8988T (cell line): ENCODE results near the gene TOPBP1.
"Not testable (repeated sequence)": the region's sequence is repeated elsewhere in the genome, so short reads cannot be mapped to it uniquely, and the experiment has no call there.

Experiments used
- DNase-seq: peaks from one replicate; pipeline ENCODE4 v3.0.0; 2011

Gene TOPBP1

DNA sequence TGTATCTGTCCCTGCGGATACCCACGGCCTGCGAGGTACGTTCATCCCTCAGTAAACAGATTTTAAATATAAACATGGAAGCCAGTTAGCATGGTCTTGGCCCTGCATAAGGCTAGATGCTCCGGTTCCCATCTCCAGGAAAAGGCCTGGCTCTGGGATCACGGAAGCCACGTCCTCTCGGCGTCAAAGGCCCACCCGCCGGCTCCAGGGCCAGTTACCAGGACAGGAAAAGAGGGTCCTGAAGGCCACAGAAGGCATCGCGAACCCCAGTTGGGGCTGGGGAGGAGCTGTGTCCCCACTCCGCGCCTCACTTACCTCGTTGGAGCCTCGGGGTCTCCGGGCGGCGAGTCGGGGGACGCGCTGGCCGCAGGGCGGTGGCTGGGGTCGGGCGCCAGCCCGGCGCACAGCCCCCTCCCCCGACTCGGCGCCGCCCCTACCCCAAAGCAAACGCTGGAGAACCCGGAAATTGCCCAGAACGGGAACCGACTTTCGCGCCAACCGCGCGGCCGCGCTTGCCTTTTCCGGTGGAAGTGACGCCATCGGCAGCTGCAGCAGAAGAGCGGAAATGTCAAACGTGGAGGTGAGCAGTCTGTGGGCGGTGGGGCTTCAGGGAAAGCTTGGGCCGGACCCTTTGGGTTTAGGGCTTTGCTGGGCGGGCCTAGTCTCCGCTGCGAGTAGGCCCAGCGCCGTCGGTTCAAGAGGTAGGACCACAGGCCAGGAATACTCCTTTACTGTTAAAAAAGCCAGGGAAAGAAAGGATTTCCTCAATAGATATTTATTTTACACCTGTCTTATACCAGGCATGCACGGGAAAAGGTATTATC is at the start of gene TOPBP1:
TOPBP1 (minus strand) TSS at position 488 of the 824 bp plus-strand sequence. CDS start 814 bp downstream, outside the sequence.
- DNase-seq = peak; percentile 64

DNA sequence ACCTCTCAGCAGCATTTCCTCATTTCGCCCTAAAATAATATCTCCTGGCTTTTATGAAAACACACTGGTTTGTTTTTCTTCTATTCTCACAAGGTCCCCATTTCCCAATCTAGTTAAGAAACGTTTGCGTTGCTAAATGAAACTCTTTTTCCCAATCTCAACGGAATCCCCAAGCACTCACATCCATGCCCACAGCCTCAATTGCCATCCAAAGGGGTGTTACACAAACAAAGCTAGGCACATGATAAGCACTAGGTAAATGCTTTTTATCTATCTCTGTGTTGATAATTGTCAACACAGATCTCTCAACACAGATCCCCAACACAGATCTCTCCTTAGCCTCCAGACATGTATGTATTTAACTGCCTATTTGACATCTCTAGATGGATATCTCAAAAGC is 49.3 kb upstream of the TOPBP1 start:
- no peak for DNase-seq

DNA sequence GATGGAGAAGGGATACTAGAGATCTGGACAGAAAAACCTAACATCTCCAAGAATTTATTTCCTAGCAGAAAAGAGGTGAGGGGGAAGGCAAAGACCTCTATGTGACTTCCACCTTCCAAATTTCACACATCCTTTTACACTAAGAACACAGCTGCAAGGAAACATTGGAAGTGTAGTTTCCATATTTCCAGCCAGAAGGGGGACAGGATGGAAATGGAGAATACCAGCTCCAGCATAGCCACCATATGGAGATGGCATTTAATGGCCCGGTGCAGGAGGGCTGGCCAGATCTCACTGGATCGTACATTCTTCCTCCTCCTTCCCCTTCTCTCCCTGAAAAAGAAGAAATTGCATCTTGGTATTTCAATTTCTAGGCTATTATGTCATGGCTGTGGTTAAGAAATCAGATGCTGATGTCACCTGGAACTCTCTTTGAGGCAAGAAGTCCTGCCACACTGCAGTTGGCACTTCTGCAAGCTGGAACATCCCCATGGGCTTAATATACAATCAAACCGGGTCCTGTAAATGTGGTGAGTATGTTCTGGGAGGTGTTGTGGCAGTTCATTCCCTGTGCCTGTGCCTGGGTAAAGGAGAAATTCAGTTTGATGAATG is 47.5 kb upstream of the TOPBP1 start:
- DNase-seq = no peak

DNA sequence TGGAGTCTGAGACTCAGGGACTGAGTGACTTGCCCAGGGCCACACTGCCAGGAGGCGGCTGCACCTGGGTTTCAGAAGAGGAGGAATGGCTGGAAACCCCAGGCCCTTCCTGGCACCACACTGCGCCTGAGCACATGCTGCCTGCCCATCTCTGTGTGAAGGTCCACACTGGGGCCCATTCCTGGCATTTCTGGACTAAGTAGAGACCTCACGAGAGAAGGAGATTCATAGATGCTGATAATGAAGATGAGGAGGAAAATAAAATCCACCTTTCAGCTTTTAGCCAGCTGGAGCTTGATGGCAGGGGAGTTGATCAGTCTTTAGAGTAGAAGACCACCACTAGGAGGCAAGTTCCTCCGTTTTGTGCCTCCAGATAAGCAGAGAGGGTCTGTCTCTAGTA is 44.3 kb upstream of the TOPBP1 start:
- no peak for DNase-seq

DNA sequence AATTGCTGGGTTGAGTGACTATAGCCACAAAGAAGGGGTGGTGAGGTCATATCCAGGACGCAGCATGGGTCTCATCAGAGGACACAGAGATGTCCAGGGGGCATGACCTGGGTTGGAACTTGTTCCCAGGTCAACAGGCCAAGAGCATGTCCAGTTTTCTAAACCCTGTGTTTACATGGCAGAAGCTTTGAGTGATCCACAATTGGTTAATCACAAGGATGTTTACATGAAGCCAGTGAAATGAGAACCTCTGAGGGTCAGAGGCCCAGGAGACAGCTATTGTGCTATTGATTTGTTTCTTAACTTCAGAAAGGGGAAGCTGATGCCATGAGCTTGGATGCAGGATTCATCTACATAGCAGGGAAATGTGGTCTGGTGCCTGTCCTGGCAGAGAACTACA is 42.2 kb upstream of the TOPBP1 start:
- DNase-seq = no peak

DNA sequence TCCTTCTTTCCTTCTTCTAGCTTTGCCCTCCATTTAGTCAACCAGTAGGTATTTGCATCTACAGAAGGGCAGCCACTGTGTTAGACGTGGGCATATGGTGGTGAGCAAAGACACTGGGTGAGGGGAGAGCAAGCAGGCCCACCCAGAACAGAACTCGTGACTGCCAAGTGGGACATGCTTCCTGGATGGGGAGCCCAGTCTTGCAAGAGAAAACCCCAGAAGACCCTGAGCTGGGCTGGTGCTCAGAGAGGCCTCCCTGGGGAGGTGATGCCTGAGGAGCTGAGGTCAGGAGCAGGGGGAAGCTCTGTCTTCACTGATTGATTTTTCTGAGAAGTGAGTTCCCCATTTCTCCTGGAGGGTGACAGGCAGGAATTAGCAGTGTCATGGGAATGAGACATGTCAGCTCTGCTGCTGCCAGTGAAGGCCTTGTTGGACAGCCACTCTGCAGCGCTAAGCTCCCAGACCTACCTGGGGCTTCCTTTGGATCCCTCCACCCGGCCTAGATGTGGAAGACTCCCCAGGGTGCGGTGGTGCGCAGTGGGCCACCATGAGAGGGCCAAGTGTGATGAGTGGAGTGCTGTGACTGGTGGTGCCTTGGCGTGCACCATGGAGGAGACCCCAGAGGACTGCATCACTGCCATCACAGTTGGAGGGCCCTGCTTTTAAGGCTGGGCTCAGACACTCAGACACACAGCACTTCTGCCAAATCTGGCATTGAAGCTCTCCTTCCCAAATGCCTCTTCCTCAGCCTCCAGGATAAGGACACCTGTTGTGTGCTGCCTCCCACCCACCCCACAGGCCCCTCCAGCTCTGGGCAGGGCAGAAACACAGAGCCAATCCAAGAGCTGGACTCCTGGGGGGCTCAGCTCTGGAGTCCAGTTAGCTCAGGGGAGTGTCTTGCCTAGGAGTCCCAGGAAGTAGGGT is 40.0 kb upstream of the TOPBP1 start:
- no peak for DNase-seq

DNA sequence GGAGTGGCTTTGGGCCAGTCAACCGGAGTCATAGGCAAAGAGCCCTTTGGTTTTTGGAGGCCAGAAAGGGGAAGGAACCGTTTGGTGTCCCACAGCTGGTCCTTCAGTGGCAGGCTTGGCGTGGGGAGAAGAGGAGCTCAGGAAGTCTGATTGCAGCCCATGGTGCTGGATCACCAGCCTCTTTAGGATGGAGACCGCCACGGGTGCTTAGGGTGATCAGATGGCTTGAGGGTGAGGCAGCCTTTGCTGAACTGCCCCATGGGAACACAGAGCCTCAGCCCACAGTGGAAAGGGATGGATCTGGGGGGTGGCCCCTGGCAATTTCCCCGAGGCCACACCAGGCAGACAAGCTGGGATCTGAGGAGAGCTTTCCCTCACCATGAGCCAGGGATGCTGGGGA is 38.6 kb upstream of the TOPBP1 start:
- no peak for DNase-seq

DNA sequence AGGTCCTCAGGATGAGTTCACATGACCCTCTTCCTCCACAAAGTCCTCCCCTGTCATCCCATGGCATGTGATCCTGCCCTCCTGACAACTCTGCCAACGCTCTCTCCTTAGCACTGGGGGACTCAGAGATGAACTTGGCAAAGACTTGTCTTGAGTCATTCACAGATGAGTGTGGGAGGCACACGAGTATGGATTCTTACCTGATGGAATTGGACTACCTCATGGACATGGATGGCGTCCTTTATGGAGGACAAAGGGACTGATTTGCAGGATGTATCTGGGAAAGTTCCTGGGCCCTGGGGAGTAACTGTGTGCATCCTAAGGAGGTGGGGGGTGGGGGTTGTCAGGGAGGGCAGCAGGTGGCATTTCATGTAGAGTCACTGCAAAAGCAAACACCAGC is 38.2 kb upstream of the TOPBP1 start:
- DNase-seq = no peak

DNA sequence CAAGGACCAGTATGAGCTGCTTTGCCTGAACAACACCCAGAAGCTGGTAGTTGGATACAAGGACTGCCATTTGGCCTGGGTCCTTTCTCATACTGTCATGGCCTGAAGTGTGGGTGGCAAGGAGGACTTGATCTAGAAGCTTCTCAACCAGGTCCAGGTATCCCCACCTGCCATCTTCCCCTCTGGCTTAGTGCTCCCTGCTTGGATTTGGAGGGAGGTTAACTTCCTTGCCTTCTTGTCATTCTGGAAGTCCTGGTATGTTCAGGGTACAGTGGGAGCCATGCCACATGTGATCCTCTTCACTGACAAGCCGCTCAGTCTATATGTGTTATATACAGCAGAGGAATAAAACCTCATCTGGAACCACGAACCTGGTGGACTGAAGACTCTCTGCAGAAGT is 37.7 kb upstream of the TOPBP1 start:
- DNase-seq = no peak

DNA sequence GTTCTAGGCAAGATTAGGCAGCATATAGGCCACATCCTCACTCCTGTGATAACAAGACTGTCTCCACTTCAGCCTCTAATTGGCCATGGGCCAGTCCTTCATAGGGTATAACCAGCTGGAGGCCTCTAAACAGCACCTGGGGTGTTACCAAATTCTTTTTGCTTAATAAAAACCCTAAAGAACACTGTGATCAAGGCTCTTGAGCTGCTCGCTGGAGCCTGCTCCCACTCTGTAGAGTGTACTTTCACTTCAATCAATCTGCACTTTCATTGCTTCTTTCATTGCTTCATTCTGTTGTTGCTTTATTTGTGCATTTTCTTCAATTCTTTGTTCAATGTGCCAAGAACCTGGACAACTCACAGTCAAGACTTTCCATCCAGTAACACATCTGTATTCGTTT is 36.2 kb upstream of the TOPBP1 start:
- no peak for DNase-seq

DNA sequence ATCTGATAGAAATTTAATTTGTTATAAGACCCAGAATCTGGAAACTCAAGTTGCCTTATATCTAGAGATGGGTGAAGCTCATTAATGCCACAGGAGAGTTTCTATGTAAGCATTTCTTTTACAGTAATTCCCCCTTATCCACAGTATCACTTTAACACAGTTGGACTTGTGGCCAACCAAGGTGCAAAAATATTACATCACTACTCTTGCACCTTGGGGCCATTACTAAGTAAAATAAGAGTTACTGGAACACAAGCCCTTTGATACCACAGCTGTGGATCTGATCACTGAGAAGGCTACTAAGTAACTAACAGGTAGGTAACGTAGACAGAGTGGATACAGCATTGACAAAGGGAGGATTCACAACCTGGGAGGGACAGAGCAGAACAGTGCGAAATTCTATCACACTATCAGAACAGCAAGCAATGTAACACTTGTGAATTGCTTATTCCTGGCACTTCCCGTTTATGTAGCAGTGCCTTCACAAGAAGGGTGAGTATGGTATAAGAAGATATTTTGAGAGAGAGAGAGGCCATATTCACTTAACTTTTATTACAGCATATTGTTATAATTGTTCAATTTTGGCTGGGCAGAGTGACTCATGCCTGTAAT is 33.9 kb upstream of the TOPBP1 start:
- no peak for DNase-seq

DNA sequence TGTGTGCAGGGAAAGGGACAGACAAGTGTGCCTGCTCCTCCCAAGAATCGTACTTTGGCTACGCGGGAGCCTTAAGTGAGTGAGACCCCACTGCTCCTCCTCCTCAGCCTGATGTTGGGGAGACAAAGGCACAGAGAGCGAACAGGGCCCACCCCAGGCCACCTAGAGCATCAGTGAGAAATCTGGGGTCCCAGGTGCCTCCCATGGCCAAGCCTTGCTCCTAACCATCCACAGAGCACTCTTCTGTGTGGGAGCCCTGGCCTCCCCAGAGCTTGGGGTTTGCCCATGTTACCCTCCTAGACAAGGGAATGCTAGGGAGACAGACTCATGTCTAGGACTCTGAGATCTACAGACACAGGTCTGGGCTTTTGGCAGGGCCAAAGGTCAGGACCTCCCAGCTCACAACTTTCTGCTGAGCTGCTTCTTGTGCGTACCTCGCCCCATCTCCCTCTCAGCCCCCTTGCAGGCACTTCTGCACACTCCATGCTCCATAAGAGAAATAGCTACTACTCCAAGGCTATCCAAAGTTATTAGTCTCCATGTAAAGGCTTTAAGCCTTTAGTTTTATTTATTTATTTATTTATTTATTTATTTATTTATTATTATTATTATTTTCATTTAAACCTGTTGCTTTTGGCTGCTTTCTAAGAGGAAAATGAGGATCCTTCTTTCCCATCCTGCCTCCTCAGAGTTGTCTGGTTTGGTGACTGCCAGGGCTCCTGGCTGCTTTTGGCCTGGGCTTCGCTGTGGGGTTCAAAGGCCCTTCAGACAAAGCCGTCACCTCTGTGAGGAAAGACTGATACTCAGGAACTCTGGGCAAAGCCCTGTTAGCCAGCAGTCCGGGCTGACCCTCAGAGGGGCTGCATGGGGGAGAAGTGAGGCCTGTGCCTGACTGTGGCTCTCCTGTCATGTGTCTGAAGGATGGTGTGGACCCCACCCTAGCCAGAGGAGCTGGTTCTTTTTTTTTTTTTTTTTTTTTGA is 32.8 kb upstream of the TOPBP1 start:
- no peak for DNase-seq

DNA sequence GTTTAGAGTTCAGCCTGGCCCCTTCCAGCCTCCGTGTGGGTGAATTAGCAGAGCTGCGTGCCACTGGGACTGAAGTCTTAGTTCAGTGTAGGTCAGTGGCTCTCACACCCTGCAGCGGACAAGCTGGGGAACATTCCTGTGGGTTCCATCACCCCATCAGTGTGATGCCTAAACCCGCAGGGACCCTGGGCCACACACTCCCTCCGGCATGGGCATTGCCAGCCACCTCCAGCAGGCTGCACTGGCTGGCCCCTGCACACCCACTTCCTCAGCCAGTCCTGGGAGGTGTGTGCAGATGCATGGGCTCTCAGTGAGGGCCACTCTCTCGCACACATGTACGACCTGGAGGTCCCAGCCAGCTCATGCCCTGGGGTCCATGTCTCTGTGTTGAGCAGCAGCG is 32.1 kb upstream of the TOPBP1 start:
- no peak for DNase-seq

DNA sequence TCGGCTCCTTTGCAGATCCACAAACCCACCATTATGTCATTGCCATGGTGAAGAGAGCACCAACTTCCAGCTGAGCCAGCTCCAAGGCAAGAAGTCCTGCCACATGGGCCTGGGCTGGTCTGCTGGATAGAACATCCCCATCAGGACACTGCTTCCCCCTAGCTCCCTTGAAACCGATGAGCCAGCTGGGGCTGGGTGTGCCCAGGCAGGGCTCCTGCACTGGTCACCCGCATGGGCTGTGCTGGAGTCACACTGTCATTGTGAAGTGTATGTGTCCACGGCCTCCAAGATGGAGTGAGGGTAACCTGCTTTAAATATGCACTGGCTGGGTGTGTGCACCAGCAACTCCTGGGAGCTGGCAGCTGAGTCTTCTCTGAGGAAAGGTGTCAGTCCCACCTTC is 31.0 kb upstream of the TOPBP1 start:
- DNase-seq = no peak

DNA sequence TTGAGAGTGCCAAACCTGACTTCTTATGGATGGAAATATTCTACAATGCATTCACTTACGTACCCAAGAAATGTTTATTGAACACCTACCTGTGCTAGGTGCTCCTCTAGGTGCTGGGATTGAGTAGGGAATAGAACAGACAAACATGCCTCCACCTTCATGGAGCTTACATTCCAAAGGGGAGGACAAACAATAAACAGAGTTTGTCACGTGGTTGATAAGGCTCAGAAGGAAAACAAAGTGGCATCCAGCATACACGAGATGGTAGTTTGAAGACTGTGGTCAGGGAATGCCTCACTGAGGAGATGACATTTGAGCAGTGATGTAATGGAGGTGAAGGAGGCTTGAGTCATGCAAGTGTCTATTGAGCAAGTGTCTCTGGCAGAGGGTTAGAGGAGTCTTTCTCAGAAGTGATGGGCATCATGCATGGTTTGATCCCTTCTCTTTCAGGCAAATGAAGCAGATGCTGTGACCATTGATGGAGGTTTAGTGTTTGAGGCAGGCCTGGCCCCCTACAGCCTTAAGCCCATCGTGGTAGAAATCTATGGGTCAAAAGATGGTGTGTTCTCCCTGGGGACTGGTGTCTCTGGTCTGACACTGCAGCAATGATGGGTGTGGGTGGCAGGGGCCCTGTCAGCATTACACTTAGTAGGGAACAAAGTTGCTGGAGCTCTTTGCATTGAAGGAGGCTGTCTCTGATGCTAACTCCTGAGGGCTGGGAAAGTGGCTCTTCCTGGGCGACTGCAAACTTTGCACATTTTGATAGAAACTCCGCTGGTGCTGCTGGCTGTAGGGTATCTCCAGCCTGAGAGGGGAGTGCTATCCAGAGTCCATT is 29.7 kb upstream of the TOPBP1 start:
- DNase-seq = no peak

DNA sequence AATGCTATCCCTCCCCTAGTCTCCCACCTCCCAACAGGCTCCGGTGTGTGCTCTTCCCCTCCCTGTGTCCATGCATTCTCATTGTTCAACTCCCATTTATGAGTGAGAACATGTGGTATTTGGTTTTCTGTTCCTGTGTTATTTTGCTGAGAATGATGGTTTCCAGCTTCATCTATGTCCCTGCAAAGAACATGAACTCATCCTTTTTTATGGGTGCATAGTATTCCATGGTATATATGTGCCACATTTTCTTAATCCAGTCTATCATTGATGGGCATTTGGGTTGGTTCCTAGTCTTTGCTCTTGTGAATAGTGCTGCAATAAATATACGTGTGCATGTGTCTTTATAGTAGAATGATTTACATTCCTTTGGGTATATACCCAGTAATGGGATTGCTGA is 16.3 kb upstream of the TOPBP1 start:
- not testable (repeated sequence) for DNase-seq

DNA sequence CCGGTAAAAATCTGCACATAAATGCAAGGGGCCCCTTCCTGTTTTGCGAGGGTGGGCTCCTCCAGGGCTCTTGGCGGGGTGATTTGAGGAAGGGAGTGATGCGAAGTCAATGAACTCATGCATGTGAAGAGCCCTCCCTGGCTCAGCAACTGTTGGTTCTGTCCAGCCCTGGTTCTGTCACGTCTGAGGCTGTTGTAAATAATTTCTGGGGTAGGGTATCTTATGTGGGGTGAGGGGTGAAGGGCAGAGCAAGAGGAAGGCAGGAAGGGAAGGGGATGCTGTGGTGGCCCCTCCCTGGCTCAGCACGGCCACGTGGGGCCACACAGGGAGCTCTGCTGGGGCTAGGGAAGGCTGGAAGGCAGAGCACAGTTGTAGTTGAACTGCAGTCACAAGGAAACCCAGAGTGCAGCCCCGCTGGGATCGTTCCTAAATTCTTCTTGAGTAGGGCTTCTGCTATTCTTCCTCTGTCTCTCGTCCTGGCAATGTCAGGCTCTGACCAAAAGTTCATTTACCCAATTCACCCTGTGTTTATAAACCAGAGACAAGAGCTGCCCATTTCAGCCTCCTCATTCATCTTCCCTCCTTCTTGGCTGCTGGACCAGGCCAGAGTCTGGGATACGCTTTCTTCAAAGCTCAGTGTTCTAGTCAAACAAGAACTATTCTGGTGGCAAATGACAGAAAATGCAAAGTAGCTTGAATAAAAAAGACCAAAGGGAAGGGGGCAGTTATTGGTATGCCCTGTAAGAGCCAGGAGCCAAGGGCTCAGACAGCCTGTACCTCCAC is 14.8 kb upstream of the TOPBP1 start:
- no peak for DNase-seq

DNA sequence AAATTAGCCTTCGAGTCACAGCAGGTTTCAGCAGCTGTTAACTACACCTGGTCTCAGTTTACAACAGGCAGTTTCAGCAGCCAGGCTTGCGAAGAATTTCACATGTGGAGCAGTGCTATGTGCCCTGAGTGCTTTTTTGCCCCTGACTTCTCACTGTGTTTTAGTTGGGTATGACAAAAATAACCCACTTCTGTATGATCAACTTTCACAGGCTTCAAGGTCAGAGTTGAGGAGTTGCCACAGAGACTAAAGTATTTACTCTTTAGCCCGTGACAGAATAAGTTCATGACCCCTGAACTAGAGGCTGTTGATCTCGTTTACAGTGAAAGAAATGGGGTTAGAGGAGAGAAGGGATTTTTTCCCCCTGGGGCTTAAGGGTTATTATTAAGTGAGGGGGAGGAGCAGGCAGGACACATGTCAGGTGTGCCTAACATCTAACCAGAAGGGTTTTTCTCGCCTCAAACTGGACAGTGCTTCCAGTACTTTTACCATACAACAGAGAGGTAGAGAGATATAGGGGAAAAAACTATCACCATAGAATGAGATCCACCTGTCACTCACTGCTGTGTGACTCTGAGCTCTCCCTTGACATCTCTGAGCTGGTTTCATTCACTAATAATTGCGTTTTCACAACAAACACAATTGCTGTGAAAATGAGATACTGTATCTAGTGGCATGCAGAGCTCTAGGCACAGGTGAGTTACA is 14.0 kb upstream of the TOPBP1 start:
- DNase-seq = no peak

DNA sequence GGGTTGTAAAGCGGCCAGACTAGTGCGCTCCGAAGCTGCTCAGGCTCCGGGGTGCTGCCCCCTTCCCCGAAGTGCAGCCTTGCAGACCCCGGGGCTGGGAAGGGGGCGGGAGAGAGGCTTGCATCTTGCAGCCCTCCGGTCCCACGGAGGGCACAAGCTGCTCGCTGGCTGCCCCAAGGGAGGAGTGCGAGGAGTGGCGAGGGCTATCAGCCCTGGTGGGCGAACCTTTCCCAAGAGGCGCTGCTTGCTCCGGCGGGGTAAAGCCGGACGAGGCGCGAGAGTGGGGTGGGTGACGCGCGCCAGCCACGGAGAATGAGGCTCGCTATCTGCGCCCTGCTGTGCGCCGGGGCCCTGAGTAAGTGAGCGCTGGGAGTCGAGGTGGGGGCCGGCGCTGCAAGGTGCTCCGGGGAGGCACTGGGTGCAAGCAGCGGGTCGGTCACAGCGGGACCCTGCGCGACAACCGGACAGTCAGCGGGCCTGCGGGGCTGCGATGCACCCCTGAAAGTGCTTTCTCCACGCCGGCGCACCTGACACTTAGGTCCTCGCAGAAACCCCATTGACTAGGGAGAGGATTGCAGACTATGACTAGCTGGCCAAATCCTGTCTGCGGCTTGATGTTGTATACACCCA is 12.7 kb upstream of the TOPBP1 start:
- no peak for DNase-seq
